KOPT-K1 (cell line): ENCODE data around the gene TPM1.

Source experiments
- H3K27ac ChIP-seq: fragments of 200-600 bp; sonication (generic); 2 replicates; pipeline ENCODE4 v1.5.1; 2016; ENCODE audit warnings: antibody characterized with exemption, mild to moderate bottlenecking, low read depth, low read length; ENCODE audit not compliant: poor library complexity, severe bottlenecking
- H3K36me3 ChIP-seq: fragments of 200-600 bp; sonication (generic); 2 replicates; pipeline ENCODE4 v1.5.1; 2017; ENCODE audit warnings: antibody characterized with exemption, mild to moderate bottlenecking, low read length, moderate library complexity; ENCODE audit not compliant: insufficient read depth
- H3K9me3 ChIP-seq: fragments of 200-600 bp; sonication (generic); 2 replicates; pipeline ENCODE4 v1.5.1; 2017; ENCODE audit warnings: antibody characterized with exemption, low read length, mild to moderate bottlenecking; ENCODE audit not compliant: insufficient read depth, poor library complexity, severe bottlenecking

The TPM1 gene

GRCh38 chr15:63044077-63044644 lies 1.6 kb downstream of the TPM1 start:
- H3K9me3 ChIP-seq, result no peaks in the 10 kb centered on the region
- no peak overlapping the region for H3K27ac ChIP-seq
- no peaks in the 10 kb centered on the region for H3K36me3 ChIP-seq

GRCh38 chr15:63044645-63045464 lies 2.3 kb downstream of the TPM1 start:
- no peak overlapping the region for H3K27ac ChIP-seq
- no peaks in the 10 kb centered on the region for H3K9me3 ChIP-seq
- H3K36me3 ChIP-seq, result no peaks in the 10 kb centered on the region

GRCh38 chr15:63045465-63045840 lies 2.9 kb downstream of the TPM1 start:
- Histone ChIP-seq H3K9me3 (no peaks in the 10 kb centered on the region), H3K27ac (no peak overlapping the region), H3K36me3 (no peaks in the 10 kb centered on the region)

GRCh38 chr15:63045879-63046278 lies 3.3 kb downstream of the TPM1 start:
- H3K27ac ChIP-seq, result no peak overlapping the region
- no peaks in the 10 kb centered on the region for H3K36me3 ChIP-seq
- no peaks in the 10 kb centered on the region for H3K9me3 ChIP-seq

- Histone ChIP-seq H3K36me3 (no peaks in the 10 kb centered on the region), H3K9me3 (no peaks in the 10 kb centered on the region), H3K27ac (no peak overlapping the region)
These were observed 4.6 kb downstream of the TPM1 start for GRCh38 chr15:63046917-63047760.

GRCh38 chr15:63047792-63048114 lies 5.2 kb downstream of the TPM1 start:
- no peaks in the 10 kb centered on the region for H3K9me3 ChIP-seq
- peak overlapping the region; percentile 9 for H3K27ac ChIP-seq
- H3K36me3 ChIP-seq, result no peaks in the 10 kb centered on the region

- no peaks in the 10 kb centered on the region for H3K36me3 ChIP-seq
- no peaks in the 10 kb centered on the region for H3K9me3 ChIP-seq
- peak overlapping the region; percentile 9 for H3K27ac ChIP-seq
These were observed 5.7 kb downstream of the TPM1 start for GRCh38 chr15:63048115-63048775.

GRCh38 chr15:63048776-63049665 lies 6.5 kb downstream of the TPM1 start:
- Histone ChIP-seq H3K36me3 (no peaks in the 10 kb centered on the region), H3K9me3 (no peaks in the 10 kb centered on the region), H3K27ac (peak overlapping the region; percentile 9)

- H3K27ac ChIP-seq, result no peak overlapping the region
- H3K9me3 ChIP-seq, result no peaks in the 10 kb centered on the region
- H3K36me3 ChIP-seq, result no peaks in the 10 kb centered on the region
These were observed 7.3 kb downstream of the TPM1 start for GRCh38 chr15:63049783-63050371.

GRCh38 chr15:63050731-63051155 lies 8.2 kb downstream of the TPM1 start:
- no peak overlapping the region for H3K27ac ChIP-seq

GRCh38 chr15:63051156-63052066 lies 8.9 kb downstream of the TPM1 start:
- H3K27ac ChIP-seq, result no peak overlapping the region
- H3K36me3 ChIP-seq, result no peaks in the 10 kb centered on the region
- H3K9me3 ChIP-seq, result no peaks in the 10 kb centered on the region

More at GRCh38 chr15:63050731-63051155, 8.2 kb downstream of the TPM1 start:
- no peaks in the 10 kb centered on the region for H3K9me3 ChIP-seq
- H3K36me3 ChIP-seq, result no peaks in the 10 kb centered on the region

GRCh38 chr15:63052077-63052841 lies 9.7 kb downstream of the TPM1 start:
- no peak overlapping the region for H3K27ac ChIP-seq
- H3K9me3 ChIP-seq, result no peaks in the 10 kb centered on the region
- H3K36me3 ChIP-seq, result no peaks in the 10 kb centered on the region
